ENCODE measurements around the gene ZNF346. TPM values are rescaled to one million over a fixed set of nuclear protein-coding genes. Genes with fewer than 3 reads are reported as not detected.

The ZNF346 gene
- total RNA-seq, 2 donors from 2014 or later, result 9.1 to 11.2 TPM

DNA sequence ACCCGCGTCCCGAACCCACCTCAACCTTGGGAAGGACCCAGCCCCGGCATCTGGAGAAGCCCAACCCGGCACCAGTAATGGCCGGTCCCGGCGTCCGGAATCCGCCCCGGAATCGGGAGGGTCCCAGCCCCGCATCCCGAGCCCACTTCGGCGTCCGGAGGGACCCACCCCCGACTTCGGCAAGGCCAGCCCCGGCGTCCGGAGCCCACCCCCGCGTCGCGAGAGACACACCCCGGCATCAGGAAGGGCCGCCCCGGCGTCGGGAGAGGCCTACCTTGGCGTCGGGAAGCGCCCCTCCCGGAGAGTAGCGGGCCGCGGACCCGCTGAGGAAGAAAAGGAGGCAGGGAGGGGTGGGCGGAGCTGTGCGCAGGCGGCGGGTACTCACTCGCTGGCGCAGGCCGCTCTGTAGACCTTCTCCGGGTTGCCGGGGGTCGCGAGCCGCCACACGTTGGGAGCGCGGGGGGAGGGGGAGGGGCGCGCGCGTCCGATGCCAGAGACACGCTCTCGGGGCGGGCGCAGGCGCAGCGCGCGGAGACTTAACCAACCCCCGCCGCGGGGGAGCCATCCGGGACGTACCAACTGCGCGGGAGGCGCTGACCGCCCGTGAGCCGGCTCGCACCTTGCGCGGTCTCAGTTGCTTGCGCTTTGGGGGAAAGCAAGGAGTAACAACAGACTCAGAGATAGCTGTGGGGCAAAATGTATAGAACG, 16.1 kb upstream of the ZNF346 start, which contains the start of gene UIMC1:
TSS of gene UIMC1 (minus strand) at position 515 of the 708 bp plus-strand sequence. CDS start 24,164 bp downstream, outside the sequence.
- DNase-seq, result peak; percentile 95
- Histone ChIP-seq H3K36me3 (no peaks in the 10 kb centered on the region), H3K27me3 (no peaks in the 10 kb centered on the region), H3K4me3 (peak within 1 kb of the TSS; percentile 84), H3K9ac (ENCODE audit: low read depth in 2 of 2, low read length in 2 of 2) (peak within 1 kb of the TSS; percentile 88 to 96), H3K27ac (peak within 1 kb of the TSS; percentile 83), H3K4me1 (no peaks in the 10 kb centered on the region), H3K9me3 (no peaks in the 10 kb centered on the region)
- TF ChIP-seq, protein P1, sequence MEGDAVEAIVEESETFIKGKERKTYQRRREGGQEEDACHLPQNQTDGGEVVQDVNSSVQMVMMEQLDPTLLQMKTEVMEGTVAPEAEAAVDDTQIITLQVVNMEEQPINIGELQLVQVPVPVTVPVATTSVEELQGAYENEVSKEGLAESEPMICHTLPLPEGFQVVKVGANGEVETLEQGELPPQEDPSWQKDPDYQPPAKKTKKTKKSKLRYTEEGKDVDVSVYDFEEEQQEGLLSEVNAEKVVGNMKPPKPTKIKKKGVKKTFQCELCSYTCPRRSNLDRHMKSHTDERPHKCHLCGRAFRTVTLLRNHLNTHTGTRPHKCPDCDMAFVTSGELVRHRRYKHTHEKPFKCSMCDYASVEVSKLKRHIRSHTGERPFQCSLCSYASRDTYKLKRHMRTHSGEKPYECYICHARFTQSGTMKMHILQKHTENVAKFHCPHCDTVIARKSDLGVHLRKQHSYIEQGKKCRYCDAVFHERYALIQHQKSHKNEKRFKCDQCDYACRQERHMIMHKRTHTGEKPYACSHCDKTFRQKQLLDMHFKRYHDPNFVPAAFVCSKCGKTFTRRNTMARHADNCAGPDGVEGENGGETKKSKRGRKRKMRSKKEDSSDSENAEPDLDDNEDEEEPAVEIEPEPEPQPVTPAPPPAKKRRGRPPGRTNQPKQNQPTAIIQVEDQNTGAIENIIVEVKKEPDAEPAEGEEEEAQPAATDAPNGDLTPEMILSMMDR (IDR thresholded peaks at IDR 0.05), result no peak
- intact Hi-C loops (cut with DNase I), result no loop called here

DNA sequence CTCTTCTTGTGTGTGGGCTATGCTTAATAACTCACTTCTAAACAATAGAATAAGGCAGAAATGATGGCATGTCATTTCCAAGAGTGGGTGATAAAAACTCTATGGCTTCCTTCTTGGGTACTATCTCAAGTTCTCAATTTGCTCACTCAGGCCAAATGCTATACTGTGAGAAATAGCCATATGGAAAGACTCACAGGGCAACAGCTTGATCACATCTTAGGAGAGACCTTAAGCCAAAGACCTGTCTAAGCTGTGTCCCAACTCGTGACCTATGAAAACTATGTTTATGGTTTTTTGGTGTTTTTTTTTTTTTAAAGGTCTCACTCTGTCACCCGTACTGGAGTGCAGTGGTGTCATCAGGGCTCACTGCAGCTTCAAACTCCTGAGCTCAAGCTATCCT, 13.8 kb upstream of the ZNF346 start:
- intact Hi-C loops (cut with DNase I), result no loop called here
- Histone ChIP-seq H3K4me3 (no peak overlapping the region), H3K9ac (ENCODE audit: low read depth in 2 of 2, low read length in 2 of 2) (no peak overlapping the region), H3K27ac (no peak overlapping the region), H3K9me3 (no peaks in the 10 kb centered on the region), H3K4me1 (no peaks in the 10 kb centered on the region), H3K36me3 (no peaks in the 10 kb centered on the region), H3K27me3 (no peaks in the 10 kb centered on the region)
- DNase-seq, result no peak
- TF ChIP-seq, protein P1 (IDR thresholded peaks at IDR 0.05), result no peak

DNA sequence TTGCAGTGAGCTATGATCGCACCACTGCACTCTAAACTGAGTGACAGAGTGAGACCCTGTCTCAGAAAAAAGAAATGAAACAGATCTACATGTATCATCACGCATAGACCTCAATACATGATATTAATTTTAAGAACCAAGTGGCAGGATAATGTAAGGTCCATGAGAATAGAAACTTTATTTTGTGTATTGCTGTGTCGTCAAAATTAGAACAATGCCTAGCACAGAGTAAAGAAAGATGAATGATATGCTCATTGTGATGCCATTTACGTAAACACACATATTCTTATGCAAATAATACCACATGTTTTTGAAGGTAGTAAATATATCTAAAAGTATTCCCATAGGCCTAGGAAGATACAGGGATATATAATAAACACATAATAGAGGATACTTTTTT, 12.3 kb upstream of the ZNF346 start:
- Histone ChIP-seq H3K36me3 (no peaks in the 10 kb centered on the region), H3K9ac (ENCODE audit: low read depth in 2 of 2, low read length in 2 of 2) (no peak overlapping the region), H3K27me3 (no peaks in the 10 kb centered on the region), H3K4me3 (no peak overlapping the region), H3K27ac (no peak overlapping the region), H3K9me3 (no peaks in the 10 kb centered on the region), H3K4me1 (no peaks in the 10 kb centered on the region)
- intact Hi-C loops (cut with DNase I), result no loop called here
- no peak for DNase-seq
- TF ChIP-seq, protein P1 (IDR thresholded peaks at IDR 0.05), result no peak

DNA sequence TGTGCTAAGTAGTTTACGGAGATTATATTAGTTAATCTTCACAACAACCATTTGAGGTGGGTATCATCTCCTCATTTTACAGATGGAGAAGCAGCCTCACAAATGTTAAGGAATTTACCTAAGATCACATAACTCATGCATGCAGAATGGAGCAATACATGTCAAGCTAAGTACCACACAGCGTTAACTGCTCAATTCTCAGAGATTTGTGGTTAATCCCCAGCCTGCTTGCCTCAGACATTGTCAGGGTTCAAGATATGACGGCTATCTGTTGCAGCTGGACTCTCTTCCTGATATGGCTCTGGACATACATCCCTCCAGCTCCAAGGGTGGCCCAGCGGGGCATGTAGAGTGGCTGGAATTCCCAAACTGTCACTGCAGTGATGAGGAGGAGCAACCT, 7.3 kb upstream of the ZNF346 start:
- TF ChIP-seq, protein P1 (IDR thresholded peaks at IDR 0.05), result no peak
- Histone ChIP-seq H3K4me3 (no peak overlapping the region), H3K27ac (no peak overlapping the region), H3K36me3 (no peaks in the 10 kb centered on the region), H3K27me3 (no peaks in the 10 kb centered on the region), H3K9ac (ENCODE audit: low read depth in 2 of 2, low read length in 2 of 2) (no peak overlapping the region), H3K4me1 (no peaks in the 10 kb centered on the region), H3K9me3 (no peaks in the 10 kb centered on the region)
- intact Hi-C loops (cut with DNase I), result no loop called here
- no peak for DNase-seq

DNA sequence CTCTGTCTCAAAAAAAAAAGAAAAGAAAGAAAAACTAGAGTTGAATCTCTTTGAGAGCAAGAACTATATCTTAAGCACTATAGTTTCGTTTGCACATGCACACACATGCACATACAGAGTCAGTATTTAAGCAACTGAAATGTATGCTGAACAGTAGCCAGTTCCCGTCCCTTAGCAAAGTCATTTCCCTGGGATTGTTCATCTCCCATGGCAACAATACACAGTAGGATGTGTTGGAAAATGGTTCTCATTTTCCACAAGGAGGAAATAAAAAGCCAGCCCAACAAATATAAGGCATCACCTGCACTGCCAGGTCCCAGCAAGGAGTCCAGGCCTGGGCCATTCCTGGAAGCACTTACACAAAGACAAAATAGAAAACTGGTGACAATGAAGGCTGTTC, 4.2 kb upstream of the ZNF346 start:
- H3K4me1 ChIP-seq, result peaks cover 3% of the 10 kb centered on the region
- no peak overlapping the region for H3K4me3 ChIP-seq
- H3K27me3 ChIP-seq, result no peaks in the 10 kb centered on the region
- no peak overlapping the region for H3K27ac ChIP-seq
- no peak for DNase-seq
- TF ChIP-seq, protein P1 (IDR thresholded peaks at IDR 0.05), result no peak
- no peaks in the 10 kb centered on the region for H3K36me3 ChIP-seq
- H3K9me3 ChIP-seq, result no peaks in the 10 kb centered on the region
- intact Hi-C loops (cut with DNase I), result no loop called here
- H3K9ac ChIP-seq (ENCODE audit: low read depth in 2 of 2, low read length in 2 of 2), result no peak overlapping the region
